ENCODE measurements around the gene NOXO1. TPM values are rescaled to one million over a fixed set of nuclear protein-coding genes. Genes with fewer than 3 reads are reported as not detected.
"Not testable (repeated sequence)": the region's sequence is repeated elsewhere in the genome, so short reads cannot be mapped to it uniquely, and the experiment has no call there.

The NOXO1 gene
- total RNA-seq, 2 experiments from 2014 or later, result 0.23 TPM; not detected in 1

DNA sequence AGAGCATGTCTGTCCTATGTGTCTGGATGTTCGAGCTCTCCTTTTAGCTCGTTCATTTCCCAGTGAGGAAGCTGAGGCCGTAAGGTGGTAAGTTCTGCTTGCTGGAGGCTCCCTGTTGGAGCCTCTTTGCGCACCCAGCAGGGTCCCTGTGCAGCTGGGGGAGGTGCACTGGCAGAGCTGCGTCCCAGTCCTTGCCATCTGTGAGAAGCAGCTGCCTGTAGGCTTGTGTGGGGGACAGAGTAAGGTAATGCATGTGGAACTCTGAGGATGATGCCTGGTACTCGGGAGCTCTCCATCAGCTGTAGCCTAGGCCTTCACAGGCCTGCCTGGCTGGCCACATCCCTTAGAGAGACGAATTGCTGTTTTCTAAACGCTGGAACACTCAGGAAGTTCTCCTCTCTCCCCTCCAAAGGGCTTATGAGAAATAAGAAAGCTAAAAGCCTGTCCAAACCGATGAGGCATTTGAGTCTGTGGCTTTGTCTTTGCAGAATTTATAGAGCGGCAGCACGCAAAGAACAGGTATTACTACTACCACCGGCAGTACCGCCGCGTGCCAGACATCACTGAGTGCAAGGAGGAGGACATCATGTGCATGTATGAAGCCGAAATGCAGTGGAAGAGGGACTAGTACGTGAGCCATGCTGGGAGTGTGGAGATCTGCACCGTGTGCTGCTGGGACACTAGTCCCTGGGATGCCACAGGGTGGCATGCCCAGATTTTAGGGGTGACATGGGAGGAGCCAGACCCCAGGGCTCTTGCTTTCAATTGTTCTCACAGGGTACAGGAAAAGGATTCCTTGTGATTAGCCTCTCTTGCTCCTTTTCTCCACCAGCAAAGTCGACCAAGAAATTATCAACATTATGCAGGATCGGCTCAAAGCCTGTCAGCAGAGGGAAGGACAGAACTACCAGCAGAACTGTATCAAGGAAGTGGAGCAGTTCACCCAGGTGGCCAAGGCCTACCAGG is 20.3 kb downstream of the NOXO1 start:
- Mint-ChIP-seq H3K36me3 (ENCODE audit: low read depth) (peaks cover 51% of the 10 kb centered on the region), H3K4me3 (peak overlapping the region; percentile 84), H3K4me1 (peaks cover 49% of the 10 kb centered on the region), H3K27me3 (peaks cover 2% of the 10 kb centered on the region), H3K27ac (peak overlapping the region; percentile 95), H3K9me3 (no peaks in the 10 kb centered on the region)
- peak; percentile 54 for DNase-seq
- ChIA-PET POLR2A (interaction anchor here (0.6 to 9.7 kb wide), 20 partner anchors 8 to 540 kb away, joined by 3 to 149 read pairs (median 3); partner anchors contain the start of genes FAHD1, GFER, MSRB1 and NOXO1), CTCF (interaction anchor here (0.8 to 1.7 kb wide), 4 partner anchors 8 to 180 kb away, joined by 3 to 9 read pairs (median 4); partner anchors contain the start of genes MSRB1 and TBL3)

DNA sequence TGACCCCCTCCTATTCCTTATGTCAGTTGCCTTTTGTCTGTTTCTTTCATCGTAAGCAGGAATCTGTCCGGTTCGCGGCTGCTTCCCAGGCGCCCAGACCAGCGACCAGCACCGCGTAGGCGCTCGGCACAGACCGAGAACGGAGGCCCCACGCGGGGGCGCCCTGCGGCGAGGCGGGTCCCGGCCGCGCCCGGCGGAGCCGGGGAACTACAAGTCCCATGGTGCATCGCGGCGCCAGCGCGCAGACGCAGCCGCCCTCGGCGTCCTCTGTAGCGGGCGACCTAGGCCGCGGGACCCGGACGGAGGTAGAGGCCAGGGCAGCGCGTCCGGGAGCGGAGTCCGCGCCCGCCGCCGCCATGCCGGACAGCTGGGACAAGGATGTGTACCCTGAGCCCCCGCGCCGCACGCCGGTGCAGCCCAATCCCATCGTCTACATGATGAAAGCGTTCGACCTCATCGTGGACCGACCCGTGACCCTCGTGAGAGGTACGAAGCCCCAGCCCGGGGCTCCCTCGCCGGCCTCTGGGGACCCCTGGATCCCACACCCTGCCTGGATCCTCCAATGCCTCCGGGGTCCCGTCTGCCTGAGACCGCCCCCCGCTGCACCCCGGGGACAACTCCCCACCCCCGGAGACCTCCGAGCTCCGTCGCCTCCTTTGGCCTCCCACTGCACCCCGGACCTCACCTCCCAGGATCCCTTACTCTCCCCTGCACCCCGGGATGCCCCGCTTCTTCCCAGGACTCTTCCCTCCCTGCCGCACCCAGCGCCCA is 21.8 kb downstream of the NOXO1 start, which contains the start of gene NDUFB10:
Gene NDUFB10, plus strand, starts transcription at position 270 of the 771 bp plus-strand sequence. Its CDS starts 87 bp downstream, at position 357.
- H3K4me3 Mint-ChIP-seq, result peak within 1 kb of the TSS; percentile 84
- H3K27me3 Mint-ChIP-seq, result peaks cover 2% of the 10 kb centered on the region
- ChIA-PET CTCF (interaction anchor here (1.2 to 1.7 kb wide), 2 partner anchors 181 kb away, joined by 3 to 9 read pairs; no protein-coding TSS in a partner anchor), POLR2A (interaction anchor here (0.9 to 9.7 kb wide), 4 partner anchors 8 to 196 kb away, joined by 3 to 149 read pairs (median 26); partner anchors contain the start of genes GFER, NOXO1, TBL3 and TRAF7)
- H3K36me3 Mint-ChIP-seq (ENCODE audit: low read depth), result peaks cover 39% of the 10 kb centered on the region
- DNase-seq, result peak; percentile 93
- H3K27ac Mint-ChIP-seq, result peak within 1 kb of the TSS; percentile 95
- H3K4me1 Mint-ChIP-seq, result peaks cover 43% of the 10 kb centered on the region
- no peaks in the 10 kb centered on the region for H3K9me3 Mint-ChIP-seq

GRCh38 chr16:1958715-1959268 is 22.5 kb downstream of the NOXO1 start:
- H3K4me3 Mint-ChIP-seq, result peak overlapping the region; percentile 84
- H3K9me3 Mint-ChIP-seq, result no peaks in the 10 kb centered on the region
- peak overlapping the region; percentile 95 for H3K27ac Mint-ChIP-seq
- ChIA-PET POLR2A (interaction anchor here (5.1 to 9.7 kb wide), 2 partner anchors 13 to 22 kb away, joined by 48 to 149 read pairs; partner anchors contain the start of genes GFER, NOXO1 and TBL3), CTCF (interaction anchor here (1.2 kb wide), 1 partner anchor 182 kb away, joined by 3 read pairs; no protein-coding TSS in a partner anchor)
- H3K4me1 Mint-ChIP-seq, result peaks cover 40% of the 10 kb centered on the region
- H3K36me3 Mint-ChIP-seq (ENCODE audit: low read depth), result peaks cover 34% of the 10 kb centered on the region
- H3K27me3 Mint-ChIP-seq, result peaks cover 2% of the 10 kb centered on the region
- DNase-seq, result no peak

DNA sequence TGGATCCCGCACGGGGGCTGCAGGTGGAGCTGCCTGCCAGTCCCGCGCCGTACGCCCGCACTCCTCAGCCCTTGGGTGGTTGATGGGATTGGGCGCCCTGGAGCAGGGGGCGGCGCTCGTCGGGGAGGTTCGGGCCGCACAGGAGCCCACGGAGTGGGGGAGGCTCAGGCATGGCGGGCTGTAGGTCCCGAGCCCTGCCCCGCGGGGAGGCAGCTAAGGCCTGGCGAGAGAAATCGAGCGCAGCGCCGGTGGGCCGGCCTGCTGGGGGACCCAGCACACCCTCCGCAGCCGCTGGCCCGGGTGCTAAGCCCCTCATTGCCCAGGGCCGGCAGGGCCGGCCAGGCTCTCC is 23.2 kb downstream of the NOXO1 start:
- Mint-ChIP-seq H3K36me3 (ENCODE audit: low read depth) (peaks cover 27% of the 10 kb centered on the region), H3K4me1 (peaks cover 33% of the 10 kb centered on the region)
- DNase-seq, H3K4me3 Mint-ChIP-seq, H3K27me3 Mint-ChIP-seq, H3K27ac Mint-ChIP-seq, POLR2A ChIA-PET, H3K9me3 Mint-ChIP-seq: not testable (repeated sequence)
- CTCF ChIA-PET, result interaction anchor here (0.8 kb wide), 1 partner anchor 63 kb away, joined by 3 read pairs; no protein-coding TSS in a partner anchor

- not testable (repeated sequence) for H3K4me3 Mint-ChIP-seq, H3K27me3 Mint-ChIP-seq, H3K9me3 Mint-ChIP-seq, H3K27ac Mint-ChIP-seq, DNase-seq
- Mint-ChIP-seq H3K36me3 (ENCODE audit: low read depth) (peaks cover 22% of the 10 kb centered on the region), H3K4me1 (peaks cover 28% of the 10 kb centered on the region)
- POLR2A ChIA-PET, result interaction anchor here (6.9 kb wide), 1 partner anchor 7 kb away, joined by 33 read pairs; the partner anchor contains the start of gene RPS2
- CTCF ChIA-PET, result interaction anchor here (0.8 kb wide), 1 partner anchor 64 kb away, joined by 3 read pairs; no protein-coding TSS in a partner anchor
Measured at GRCh38 chr16:1957434-1958142, 23.7 kb downstream of the NOXO1 start.

GRCh38 chr16:1953734-1954133 is 27.5 kb downstream of the NOXO1 start:
- Mint-ChIP-seq H3K27ac (no peak overlapping the region), H3K36me3 (ENCODE audit: low read depth) (no peaks in the 10 kb centered on the region), H3K9me3 (no peaks in the 10 kb centered on the region), H3K4me3 (no peak overlapping the region), H3K4me1 (no peaks in the 10 kb centered on the region), H3K27me3 (peaks cover 3% of the 10 kb centered on the region)
- POLR2A ChIA-PET, result interaction anchor here (3.5 to 6.9 kb wide), 2 partner anchors 11 kb away, joined by 14 to 33 read pairs; partner anchors contain the start of genes MSRB1 and RPS2
- CTCF ChIA-PET, result interaction anchor here (1.4 kb wide), 1 partner anchor 187 kb away, joined by 4 read pairs; no protein-coding TSS in a partner anchor
- DNase-seq, result no peak

- H3K4me3 Mint-ChIP-seq, result no peak overlapping the region
- no peaks in the 10 kb centered on the region for H3K4me1 Mint-ChIP-seq
- ChIA-PET POLR2A (interaction anchor here (1.1 to 1.3 kb wide), 2 partner anchors 9 to 12 kb away, joined by 3 to 4 read pairs; partner anchors contain the start of gene NDUFB10), CTCF (no interaction called here)
- no peak for DNase-seq
- no peaks in the 10 kb centered on the region for H3K36me3 Mint-ChIP-seq (ENCODE audit: low read depth)
- no peak overlapping the region for H3K27ac Mint-ChIP-seq
- no peaks in the 10 kb centered on the region for H3K9me3 Mint-ChIP-seq
- H3K27me3 Mint-ChIP-seq, result peaks cover 2% of the 10 kb centered on the region
Measured at GRCh38 chr16:1950559-1950958, 30.7 kb downstream of the NOXO1 start.

GRCh38 chr16:1950047-1950446 is 31.2 kb downstream of the NOXO1 start:
- CTCF ChIA-PET, result no interaction called here
- POLR2A ChIA-PET, result no interaction called here
- no peaks in the 10 kb centered on the region for H3K9me3 Mint-ChIP-seq

DNA sequence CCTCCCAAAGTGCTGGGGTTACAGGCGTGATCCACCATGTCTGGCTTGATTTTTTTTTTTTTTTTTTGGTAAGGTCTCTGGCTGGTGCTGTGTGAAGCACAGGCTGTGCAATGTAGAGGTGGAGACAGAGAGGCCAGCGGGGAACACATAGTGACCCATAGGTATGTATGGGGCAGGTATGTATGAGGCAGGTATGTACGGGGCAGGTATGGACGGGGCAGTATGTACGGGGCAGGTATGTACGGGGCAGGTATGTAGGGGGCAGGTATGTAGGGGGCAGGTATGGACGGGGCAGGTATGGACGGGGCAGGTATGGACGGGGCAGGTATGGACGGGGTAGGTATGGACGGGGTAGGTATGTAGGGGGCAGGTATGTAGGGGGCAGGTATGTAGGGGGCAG is 31.8 kb downstream of the NOXO1 start:
- ChIA-PET POLR2A (no interaction called here), CTCF (no interaction called here)
- H3K9me3 Mint-ChIP-seq, result no peaks in the 10 kb centered on the region
- H3K36me3 Mint-ChIP-seq (ENCODE audit: low read depth), result no peaks in the 10 kb centered on the region
- no peak overlapping the region for H3K27ac Mint-ChIP-seq
- H3K27me3 Mint-ChIP-seq, result peaks cover 2% of the 10 kb centered on the region
- no peak for DNase-seq
- H3K4me1 Mint-ChIP-seq, result peaks cover 3% of the 10 kb centered on the region
- H3K4me3 Mint-ChIP-seq, result no peak overlapping the region

More at GRCh38 chr16:1950047-1950446, 31.2 kb downstream of the NOXO1 start:
- H3K36me3 Mint-ChIP-seq (ENCODE audit: low read depth), result no peaks in the 10 kb centered on the region
- no peak for DNase-seq
- H3K4me3 Mint-ChIP-seq, result no peak overlapping the region
- H3K4me1 Mint-ChIP-seq, result no peaks in the 10 kb centered on the region
- no peak overlapping the region for H3K27ac Mint-ChIP-seq
- peaks cover 2% of the 10 kb centered on the region for H3K27me3 Mint-ChIP-seq

DNA sequence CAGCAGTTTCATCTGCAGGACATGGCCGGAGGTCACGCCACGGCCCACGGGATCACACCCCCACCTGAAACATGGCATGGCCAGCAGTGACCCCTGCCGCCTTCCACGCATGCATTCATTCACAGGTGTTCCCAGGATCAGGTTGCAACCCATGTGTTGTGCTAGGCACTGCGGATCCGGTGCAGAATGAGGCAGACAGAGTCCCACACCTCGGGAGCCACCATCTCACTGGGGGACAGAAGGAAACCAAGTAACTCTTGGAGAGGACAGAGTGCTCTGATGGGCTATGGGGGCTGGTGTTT is 33.9 kb downstream of the NOXO1 start:
- H3K4me1 Mint-ChIP-seq, result peaks cover 16% of the 10 kb centered on the region
- H3K9me3 Mint-ChIP-seq, result no peaks in the 10 kb centered on the region
- ChIA-PET POLR2A (no interaction called here), CTCF (interaction anchor here (0.6 to 0.7 kb wide), 2 partner anchors 61 to 64 kb away, joined by 3 to 5 read pairs; no protein-coding TSS in a partner anchor)
- H3K36me3 Mint-ChIP-seq (ENCODE audit: low read depth), result no peaks in the 10 kb centered on the region
- no peak overlapping the region for H3K27ac Mint-ChIP-seq
- no peak for DNase-seq
- no peak overlapping the region for H3K4me3 Mint-ChIP-seq
- peaks cover 2% of the 10 kb centered on the region for H3K27me3 Mint-ChIP-seq

GRCh38 chr16:1946495-1947368 is 34.5 kb downstream of the NOXO1 start:
- Mint-ChIP-seq H3K36me3 (ENCODE audit: low read depth) (no peaks in the 10 kb centered on the region), H3K4me1 (peaks cover 22% of the 10 kb centered on the region), H3K27me3 (no peaks in the 10 kb centered on the region), H3K27ac (no peak overlapping the region), H3K4me3 (no peak overlapping the region), H3K9me3 (no peaks in the 10 kb centered on the region)
- no peak for DNase-seq
- CTCF ChIA-PET, result interaction anchor here (0.7 kb wide), 1 partner anchor 62 kb away, joined by 5 read pairs; no protein-coding TSS in a partner anchor
- POLR2A ChIA-PET, result interaction anchor here (1.2 to 2.2 kb wide), 2 partner anchors 18 to 208 kb away, joined by 3 to 9 read pairs; partner anchors contain the start of genes RPS2 and TRAF7
